ENCODE measurements around the gene HPGD.

Gene HPGD

DNA sequence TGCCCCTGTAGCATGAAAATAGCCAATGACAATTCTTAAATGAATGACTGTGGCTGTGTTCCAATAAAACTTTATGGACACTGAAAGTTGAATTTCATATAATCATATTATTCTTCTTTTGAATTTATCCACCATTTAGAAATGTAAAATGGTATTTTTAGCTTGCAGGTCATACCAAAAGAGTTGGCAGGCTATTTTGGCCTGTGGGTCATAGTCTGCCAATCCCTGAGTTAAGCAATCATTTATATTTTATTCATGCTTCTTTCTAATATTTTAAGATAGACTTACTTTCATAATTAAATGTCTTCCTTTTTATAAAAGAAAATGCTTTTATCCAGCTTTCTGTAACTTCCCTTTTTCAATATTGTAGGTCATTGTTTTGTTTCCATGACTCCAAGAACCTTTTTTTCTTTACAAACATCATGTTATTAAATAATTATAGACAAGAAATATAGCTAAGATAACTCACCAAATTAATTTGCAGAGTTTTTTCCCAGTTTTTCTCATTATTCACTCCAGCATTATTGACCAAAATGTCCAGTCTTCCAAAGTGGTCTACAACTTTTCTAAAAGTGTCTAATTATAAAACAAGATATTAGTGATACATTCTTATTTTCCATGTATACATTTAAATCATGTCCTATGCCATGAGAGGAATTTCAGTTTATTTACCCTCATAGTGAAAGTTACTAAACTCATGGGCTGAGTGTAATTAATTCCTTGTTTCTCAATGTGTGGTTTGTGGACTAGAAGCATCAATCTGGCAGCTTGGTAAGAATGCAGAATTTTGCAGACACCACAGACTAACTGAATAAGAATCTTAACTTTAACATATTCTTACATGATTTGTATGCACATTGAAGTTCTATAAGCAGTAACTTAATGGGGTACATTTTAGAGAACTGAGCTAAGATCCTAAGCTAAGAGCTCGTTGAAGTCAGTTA, 4.5 kb downstream of the HPGD start:
- TF ChIP-seq CTCF (IDR thresholded peaks at IDR 0.05) (no peak), ZFX (IDR thresholded peaks at IDR 0.05; ENCODE audit: borderline replicate concordance) (no peak)

GRCh38 chr4:174516794-174517193, 5.5 kb downstream of the HPGD start:
- TF ChIP-seq CTCF (IDR thresholded peaks at IDR 0.05) (no peak), ZFX (IDR thresholded peaks at IDR 0.05; ENCODE audit: borderline replicate concordance) (no peak)
- H3K27ac ChIP-seq = peak overlapping the region; percentile 93

More for the DNA sequence above, 4.5 kb downstream of the HPGD start:
- H3K27ac ChIP-seq = peak overlapping the region; percentile 93

DNA sequence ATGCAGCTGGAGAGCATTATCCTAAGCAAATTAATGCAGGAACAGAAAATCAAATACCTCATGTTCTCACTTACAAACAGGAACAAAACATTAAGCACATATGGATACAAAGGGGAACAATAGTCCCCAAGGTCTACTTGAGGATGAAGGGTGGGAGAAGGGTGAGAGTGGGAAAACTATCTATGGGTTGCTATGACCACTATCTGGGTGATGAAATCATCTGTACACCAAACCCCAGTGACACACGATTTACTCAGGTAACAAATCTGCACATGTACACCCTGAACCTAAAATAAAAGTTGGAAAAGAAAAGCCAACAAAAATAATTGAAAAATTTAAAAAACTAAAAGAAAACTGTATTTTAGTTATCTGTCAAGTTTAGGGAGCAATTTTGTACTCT, 5.9 kb downstream of the HPGD start:
- TF ChIP-seq CTCF (IDR thresholded peaks at IDR 0.05) (no peak), ZFX (IDR thresholded peaks at IDR 0.05; ENCODE audit: borderline replicate concordance) (no peak)

DNA sequence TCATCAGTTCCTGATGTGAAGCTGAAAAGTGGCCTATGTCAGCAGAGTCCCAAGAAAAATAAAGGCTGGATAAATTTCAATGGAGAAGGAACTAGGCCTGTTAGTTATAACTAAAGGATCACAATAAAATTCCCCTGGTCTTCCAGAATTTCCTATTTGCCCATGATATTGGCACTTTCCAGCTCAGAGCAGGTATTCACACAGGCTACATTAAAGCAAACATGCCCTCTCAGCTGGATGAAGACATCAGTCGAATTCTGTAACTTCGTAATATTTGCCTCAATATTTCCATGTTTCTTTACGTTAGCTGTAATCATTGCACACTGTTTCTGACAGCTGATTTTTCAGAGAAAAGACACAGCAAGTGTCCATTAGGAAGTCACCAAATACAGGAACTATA, 9.5 kb downstream of the HPGD start:
- H3K27ac ChIP-seq = no peak overlapping the region
- TF ChIP-seq ZFX (IDR thresholded peaks at IDR 0.05; ENCODE audit: borderline replicate concordance) = no peak

More for the DNA sequence above, 5.9 kb downstream of the HPGD start:
- peak overlapping the region; percentile 93 for H3K27ac ChIP-seq

GRCh38 chr4:174505892-174506291, 16.4 kb downstream of the HPGD start:
- TF ChIP-seq CTCF (IDR thresholded peaks at IDR 0.05) = no peak
- no peak for TF ChIP-seq ZFX (IDR thresholded peaks at IDR 0.05; ENCODE audit: borderline replicate concordance)
- H3K27ac ChIP-seq = peak overlapping the region; percentile 72

DNA sequence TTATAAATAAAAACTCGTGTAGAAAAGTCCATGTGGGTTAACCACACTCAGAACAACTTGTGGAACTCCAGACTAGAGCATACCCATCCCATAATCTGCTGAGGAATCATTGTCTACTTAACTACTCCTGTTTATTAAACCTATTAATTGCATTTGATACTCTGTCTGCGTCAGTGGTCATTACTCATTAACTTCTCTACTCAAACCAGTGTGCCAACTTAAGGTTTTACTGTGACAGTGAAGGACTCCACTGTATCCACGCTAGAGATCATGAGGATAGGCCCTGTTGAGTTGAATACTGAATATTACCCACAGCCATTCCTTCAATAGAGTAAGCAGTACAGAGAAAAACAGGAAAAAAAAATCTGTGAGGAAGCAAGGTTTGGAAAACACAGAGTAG, 17.3 kb downstream of the HPGD start:
- no peak for TF ChIP-seq CTCF (IDR thresholded peaks at IDR 0.05)
- peak overlapping the region; percentile 72 for H3K27ac ChIP-seq

- TF ChIP-seq CTCF (IDR thresholded peaks at IDR 0.05) = no peak
- H3K27ac ChIP-seq = no peak overlapping the region
Observed at GRCh38 chr4:174503079-174503715, 19.1 kb downstream of the HPGD start.
